Cerebellar cortex (tissue), 1 donor: ENCODE measurements around the gene KCTD21.
"Not testable (repeated sequence)": the region's sequence is repeated elsewhere in the genome, so short reads cannot be mapped to it uniquely, and the experiment has no call there.

Source experiments
- DNase-seq: peaks from one replicate; pipeline ENCODE4 v3.0.0-alpha.2; 2015; ENCODE audit warnings: low spot score

KCTD21 gene

DNA sequence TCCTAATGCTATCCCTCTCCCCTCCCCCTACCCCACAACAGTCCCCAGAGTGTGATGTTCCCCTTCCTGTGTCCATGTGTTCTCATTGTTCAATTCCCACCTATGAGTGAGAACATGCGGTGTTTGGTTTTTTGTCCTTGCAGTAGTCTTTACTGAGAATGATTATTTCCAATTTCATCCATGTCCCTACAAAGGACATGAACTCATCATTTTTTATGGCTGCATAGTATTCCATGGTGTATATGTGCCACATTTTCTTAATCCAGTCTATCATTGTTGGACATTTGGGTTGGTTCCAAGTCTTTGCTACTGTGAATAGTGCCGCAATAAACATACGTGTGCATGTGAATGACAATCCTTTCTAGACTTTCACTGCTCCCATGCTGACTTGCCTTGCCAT lies 12.6 kb downstream of the KCTD21 start:
- not testable (repeated sequence) for DNase-seq

DNA sequence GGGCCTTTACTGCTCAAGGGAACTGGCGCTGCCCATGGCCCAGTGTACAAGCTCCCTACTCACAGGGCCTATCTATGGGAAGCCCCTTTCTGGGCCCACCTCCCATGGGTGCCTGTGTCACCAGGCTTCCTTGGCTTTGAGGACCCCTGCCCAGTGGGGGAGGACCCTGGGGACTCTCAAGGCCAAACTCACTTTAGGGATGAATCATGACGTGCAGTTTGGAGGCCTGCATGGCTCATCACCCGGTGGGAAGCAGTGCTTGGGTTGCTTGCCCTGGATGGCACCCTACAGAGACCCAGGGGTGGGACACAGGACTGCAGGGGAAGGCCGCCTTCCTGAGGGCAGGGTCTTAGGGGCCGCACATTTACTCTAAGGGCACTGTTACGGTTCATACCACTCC lies 16.5 kb downstream of the KCTD21 start:
- no peak for DNase-seq

DNA sequence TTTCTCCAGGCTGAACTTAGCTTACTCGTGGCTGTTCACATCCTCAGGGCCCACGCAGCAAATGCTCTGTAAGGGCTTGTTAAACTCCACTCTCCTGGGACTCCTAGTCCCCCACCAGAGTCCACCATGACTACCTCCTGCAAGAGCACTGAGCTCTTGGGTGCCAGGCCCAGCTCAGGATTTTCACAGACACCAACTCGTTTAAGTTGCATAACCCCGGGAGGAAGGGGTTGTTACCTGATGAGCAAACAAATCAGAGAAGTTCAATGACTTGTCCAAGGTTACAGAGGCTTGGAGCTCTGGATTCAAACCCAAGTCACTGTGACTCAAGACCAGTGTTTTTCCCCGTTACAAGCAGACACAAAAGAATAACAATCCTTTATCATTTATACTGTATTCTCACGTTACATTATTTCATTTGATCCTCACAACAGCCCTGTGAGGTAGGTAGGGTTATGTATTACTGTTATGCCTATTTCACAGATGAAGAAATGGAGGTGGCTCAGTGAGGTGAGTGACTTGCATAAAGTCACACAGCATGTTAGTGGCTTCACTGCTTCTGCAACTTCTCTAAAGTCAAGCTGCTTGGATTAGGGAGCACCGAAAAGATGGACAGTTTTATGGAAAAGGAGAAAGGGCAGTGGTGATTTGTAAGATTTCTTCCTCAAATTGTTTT lies 17.4 kb downstream of the KCTD21 start:
- no peak for DNase-seq

DNA sequence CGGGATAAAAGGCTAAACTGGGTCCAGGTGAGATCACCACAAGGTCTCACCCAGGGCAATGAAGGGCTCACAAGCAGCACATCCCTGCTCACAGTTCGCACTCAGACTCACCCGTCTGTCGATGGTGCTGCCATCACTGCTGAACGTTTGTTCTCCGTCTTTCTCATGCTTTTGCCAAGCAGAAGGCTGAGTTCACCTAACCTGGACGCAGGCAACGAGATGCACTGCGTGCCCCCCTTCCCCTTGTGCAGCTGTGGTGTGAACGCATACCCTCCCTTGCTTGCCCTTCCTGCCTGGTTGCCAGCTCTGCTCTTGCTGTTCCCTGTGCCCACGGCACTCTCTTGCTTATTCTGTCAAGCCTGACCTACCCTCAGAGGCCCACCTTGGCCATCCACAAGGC lies 18.0 kb downstream of the KCTD21 start:
- no peak for DNase-seq

DNA sequence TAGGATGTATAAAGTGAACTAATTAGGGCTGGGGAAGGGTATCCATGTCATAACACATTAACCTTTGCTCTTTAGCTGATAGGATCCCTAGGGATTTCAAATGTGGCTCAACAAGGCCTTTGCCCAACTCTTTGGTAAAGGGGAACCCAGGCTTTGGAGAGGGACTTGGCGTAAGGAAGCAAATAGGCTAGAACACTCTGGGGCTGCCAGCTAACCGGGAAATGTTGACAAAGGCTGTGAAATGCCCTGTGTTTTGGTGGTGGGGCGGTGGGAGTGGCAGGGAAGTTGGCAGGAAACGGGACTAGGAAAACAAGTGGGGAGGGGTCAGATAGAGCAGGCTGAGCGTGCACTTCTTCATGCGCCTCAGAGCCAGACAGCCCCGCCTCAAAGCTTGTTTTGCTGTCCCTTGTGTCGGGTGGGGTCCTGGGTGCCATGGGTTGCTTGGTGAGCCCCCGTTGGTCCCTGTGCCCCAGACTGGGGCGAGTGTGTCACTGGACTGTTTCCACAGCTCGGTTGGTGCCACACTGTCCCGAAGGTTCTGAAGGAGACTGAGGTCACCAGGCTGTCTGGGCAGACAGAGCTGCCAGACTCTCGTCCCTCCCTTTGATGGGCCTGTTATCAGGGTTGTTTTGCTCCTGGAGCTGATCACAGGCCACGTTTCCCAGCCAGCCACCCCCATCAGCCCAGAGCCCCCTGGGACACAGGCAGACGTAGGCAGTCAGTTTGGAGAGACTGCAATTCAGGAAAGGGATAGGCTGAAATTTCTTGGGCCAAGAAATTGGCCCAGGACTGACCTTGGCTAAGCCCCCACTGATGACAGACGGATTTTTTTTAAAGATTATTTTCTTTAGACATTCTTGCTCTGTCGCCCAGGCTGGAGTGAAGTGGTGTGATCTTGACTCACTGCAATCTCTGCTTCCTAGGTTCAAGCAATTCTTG lies 19.6 kb downstream of the KCTD21 start:
- DNase-seq, result no peak

DNA sequence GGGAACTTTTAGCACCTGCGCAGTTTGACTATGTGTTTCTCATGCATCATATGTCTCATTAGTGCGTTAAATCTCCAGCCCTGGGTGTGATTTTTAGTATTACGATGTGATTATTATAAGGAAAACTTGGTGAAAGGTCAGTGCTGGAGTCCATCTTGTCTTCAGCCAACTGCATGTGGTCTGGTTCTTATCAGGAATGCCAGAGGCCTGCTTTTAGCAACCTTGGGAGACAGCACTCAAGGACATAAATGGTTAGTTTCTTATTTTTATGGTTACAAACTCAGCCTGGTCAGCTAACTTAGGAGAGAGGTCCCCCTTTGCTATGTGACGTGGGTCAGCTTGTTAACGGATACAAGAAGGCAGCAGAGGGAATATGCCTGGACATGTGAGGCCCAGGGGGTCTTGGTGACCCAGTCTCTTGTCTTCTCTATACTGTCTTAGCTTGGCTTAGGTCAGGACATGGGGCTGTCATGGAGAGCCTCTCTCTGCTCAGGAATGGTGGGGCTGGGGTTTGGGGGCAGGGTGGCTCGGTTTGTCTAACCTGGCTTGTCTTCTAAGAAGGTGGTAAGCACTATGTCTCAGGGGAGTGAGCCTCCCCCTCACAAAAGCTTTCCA lies 21.5 kb downstream of the KCTD21 start:
- DNase-seq, result no peak

DNA sequence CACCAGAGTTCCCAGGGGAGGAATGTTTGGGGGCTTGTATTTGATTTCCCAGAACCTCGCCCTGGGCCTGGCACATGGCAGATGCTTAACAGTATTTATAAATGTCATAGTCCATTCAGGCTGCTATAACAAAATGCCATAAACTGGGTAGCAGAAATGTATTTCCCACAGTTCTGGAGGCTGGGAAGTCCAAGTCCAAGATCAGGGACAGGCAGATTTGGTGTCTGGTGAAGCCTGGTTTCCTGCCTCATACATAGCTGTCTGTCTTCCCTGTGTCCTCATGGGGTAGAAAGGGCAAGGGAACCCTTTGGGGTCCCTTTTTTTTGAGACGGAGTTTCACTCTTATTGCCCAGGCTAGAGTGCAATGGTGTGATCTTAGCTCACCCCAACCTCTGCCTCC lies 24.0 kb downstream of the KCTD21 start:
- no peak for DNase-seq

DNA sequence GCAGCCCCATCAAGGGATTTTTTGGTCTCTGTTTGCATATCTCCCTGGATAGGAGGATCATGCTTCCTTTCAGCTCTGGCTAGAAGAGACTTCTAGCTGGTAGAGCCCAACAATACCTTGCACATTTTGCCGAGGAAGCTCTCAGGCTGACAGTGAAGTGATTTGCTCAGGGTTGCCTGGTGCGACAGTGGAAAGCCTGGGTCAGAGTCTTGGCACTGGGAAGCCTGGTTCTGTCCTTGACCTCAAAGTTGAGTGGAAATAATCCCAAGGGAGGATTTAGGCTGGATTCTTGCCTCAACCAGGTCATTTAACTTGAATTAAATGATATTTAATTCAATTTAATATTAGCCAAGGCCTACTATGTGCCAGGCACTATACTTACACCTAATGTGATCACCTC lies 24.6 kb downstream of the KCTD21 start:
- DNase-seq, result no peak

DNA sequence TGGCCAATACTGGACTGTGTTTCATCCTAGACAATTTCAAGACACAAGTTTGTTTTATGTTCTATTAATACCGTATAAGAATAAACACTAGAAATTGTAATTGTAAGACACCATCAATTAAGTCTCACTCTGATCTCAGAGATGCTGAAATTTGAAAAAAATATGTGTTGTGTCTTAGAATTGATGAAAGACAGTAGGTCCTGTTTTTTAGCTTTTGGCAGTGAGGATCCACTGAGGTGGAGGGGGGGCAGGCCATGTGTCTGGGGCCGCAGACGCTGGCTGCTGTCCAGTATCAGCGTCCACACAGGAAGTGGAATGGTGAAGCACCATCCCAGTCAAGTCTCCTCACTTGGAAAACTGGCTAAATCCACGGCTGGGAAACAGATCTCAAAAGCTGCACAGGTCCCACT lies 26.5 kb downstream of the KCTD21 start:
- no peak for DNase-seq

DNA sequence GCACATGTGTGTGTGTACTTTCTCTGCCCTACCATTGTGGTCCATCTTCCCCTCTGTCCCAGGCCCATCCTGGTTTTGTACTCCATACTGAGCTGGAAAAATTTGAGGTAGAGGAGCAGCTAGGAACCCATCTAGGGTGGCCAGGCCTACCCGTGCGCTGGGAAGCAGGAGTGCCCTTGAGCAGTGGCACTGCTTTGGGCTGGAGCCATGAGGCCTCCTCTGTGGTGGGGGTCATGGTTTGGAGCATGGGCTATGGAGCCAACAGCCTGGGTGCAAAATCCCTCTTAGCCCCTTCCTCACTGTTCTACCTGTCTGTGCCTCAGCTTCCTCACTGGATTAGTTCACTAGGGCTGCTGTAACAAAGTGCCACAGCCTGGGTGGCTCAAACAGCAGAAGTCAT lies 27.1 kb downstream of the KCTD21 start:
- DNase-seq, result no peak

DNA sequence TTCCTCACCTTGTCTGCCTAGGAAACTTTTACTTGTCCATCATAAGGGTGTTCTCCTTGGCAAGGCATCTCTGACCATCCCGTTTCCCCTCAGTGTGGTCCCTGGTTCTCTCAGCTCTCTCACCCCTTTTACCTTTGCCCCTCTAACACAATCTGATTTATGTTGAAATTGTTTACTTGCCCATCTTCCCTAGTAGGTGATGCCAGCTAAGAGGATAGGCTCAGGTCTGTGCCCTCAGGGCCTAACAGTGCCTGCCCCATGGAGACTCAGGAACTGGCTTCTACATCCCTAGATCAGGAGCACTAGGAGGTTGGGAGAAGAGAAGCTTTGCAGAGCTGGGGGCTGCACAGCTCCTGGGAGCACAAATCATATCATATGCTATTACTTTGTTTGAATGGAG lies 27.9 kb downstream of the KCTD21 start:
- DNase-seq, result no peak

DNA sequence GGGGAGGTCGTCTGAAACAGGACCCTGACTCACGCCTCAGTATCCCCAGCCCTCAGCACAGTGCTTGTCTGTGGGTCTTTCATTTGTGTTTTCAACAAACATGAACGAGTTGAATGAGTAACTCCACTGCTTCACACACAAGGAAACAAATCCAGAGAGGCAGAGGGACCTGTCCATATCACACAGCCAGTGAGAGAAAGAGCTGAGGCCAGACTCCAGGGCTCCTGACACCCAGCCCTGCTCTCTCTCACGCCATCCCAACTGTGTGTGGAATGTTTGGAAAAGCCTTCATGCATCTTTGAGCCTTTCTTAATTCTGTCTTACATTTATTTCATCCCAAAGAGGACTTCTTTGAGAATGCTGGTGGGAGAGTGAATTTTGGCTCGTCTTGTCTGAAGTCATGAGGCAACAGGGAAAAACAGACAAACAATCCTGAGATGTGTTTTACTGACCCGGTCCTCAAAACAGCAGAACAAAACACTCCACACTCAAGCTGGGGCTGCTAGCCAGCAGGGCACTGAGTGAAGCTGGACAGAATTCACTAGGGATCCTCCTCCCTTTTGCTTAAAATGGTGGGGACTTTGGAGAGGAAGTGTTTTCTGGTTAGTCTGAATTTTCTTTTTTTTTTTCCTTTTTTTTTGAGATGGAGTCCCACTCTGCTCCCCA lies 29.3 kb downstream of the KCTD21 start:
- no peak for DNase-seq

DNA sequence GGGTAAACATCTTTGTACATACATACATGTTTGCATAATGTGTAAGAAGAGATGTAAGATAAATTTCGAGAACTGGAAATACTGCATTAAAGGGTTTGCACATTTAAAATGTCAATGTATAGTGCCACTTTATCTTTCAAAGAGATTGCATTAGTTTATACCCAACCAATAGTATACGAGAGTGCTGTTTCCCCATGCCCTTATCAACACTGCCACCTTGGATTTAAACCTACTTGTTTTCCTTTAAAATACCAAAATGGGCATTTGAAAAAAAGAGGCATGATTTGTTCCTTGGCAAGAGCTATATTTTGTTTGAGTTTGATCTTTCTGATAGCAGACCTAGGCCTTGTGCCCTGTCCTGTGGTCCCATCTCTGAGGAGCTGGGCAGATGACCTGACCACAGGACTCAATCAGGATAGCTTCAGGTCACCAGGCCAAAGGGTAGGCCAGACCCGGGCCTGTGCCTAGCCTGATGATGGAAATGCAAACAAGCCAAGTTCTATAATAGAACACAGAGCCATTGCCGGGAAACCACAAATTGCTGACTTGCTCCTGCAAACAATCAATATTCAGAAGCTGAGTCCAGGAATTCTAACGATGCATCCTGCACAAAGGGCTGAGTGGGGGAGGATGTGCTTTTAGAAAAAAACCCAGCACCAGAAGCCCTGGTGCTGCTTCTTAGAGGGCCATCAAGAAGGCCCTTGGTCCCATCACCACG lies 32.1 kb downstream of the KCTD21 start:
- no peak for DNase-seq

DNA sequence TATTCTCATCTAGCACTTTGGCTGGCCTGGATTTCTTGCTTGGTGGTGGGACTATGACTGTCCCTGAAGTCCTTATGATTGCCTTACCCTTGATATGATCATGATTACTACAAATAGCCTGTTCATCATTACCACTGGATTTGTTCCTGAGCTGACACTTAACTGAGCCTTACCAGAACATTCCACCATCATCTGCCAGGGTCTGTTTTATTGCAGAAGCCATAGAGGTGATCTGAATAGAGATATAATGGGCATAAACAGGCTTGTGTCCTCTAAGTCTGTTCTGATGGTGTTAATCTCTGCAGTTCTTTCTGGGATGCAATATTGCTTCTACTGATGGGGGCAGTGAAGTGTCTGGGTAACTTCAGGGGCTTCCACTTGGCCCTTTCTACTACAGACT lies 36.6 kb downstream of the KCTD21 start:
- no peak for DNase-seq

DNA sequence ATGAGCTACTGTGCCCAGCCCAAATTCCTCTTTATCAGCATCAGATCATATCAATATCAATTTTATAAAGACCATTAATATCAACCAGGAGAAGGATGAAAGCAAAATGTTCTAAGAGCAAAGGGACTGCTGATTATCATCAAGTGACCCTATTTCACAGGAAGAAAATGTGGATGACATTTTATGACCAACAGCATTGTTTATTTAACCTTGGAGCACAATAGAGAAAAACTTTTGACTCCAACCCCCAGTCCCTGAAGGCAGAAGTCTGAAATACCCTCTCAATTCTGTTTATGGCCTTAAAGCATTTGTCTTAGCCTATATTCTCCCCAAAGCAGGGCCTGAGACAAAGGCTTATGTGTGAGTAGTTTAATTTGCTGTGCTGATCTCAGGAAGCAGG lies 37.7 kb downstream of the KCTD21 start:
- no peak for DNase-seq

DNA sequence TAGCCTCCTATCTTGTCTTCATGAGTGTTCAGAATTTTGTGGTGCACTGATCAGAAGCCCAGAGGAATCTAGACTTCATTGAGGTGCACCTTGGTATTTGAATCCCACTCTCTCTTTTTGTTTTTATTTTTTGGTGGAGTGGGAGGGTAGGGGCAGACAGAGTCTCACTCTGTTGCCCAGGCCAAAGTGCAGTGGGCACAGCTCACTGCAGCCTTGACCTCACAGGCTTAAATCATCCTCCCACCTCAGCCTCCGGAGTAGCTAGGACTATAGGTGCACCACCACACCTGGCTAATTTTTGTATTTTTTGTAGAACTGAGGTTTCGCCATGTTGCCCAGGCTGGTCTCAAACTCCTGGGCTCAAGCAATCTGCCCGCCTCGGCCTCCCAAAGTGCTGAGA lies 38.1 kb downstream of the KCTD21 start:
- DNase-seq, result no peak

DNA sequence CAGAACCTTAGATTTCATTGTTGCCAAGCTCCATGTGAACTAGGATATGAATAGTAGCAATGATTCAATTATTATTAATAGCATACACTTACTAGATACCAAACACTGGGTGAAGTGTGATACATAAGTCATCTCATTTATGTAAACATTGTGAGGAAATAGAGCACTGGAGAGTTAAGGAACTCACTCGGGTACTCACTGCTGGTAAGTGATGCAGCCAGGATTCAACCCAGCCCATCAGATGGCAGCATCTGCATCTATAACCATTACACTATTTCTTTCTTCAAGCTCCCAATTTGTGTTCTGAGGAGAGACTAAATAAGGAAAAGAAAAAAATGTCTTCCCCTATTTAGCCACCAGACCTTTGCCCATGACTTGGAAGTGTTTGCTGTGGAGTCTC lies 38.8 kb downstream of the KCTD21 start:
- DNase-seq, result no peak

DNA sequence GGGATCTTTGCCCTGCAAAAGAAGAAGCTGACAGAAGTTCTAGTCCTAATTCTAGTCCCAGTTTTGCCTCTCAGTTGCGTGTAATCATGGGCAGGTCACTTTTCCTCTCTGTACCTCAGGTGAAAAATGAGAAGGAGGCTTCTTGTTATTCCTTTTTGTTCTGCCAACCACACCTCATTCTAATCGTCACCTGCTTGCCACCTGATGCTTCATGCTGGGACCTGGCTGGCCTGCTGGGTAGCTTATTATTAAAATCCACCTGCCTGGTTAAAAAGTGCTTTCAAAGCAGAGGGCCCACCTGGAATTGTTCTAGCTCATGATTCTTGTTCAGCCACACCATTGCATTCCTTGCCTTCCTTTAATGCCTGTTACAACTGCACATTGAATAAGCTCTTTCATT lies 40.6 kb downstream of the KCTD21 start:
- DNase-seq, result no peak

DNA sequence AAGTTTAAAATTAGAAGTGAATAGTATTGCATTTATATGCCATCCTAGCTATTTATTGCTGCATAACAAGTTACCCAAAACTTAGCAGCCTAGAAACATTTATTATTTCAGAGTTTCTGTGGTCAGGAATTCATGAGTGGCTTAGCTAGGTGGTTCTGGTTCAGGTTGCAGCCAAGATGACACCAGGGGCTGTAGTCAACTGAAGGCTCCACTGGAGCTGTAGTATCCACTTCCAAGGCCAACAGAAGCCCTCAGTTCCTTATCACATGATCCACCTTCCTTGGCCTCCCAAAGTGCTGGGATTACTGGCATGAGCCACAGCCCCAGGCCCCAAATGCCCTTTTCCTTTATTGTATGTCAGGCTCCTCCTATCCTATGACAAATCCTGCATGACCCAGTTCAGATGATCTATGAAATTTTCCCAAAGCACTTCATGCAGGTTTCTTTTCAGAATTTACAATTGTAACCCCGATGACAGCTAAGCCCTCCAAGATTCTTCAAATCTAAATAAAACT lies 42.9 kb downstream of the KCTD21 start:
- DNase-seq, result no peak

DNA sequence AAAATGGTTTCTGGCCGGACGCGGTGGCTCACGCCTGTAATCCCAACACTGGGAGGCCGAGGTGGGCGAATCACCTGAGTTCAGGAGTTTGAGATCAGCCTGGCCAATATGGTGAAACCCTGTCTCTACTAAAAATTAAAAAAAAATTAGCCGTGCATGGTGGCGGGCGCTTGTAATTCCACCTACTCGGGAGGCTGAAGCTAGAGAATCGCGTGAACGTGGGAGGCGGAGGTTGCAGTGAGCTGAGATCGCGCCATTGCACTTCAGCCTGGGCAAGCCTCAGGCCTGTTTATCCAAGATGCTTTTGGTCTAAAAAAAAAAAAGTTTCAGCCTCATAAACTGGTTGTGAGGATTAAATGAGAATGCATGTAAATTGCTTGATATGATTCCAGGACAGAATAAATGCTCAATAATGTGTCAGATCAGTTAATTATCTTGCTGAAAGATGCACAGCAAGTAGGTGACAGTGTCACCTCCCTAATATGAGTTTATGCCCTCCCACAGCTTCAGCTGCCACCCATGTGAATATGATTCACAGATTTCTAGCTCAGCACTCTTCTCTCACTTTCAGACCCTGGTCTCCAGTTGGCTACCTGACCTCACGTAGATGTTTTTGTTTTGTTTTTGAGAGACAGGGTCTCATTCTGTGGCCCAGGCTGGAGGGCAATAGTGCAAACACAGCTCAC lies 47.9 kb downstream of the KCTD21 start:
- no peak for DNase-seq
